K562 (cell line): ENCODE data around the gene SCG2. TPM values are rescaled to one million over a fixed set of nuclear protein-coding genes. Genes with fewer than 3 reads are reported as not detected.
A peak's percentile ranks its signal among the peaks of the same experiment; 100 is the strongest.

Source experiments
- ATAC-seq: fragments of 200-7000 bp; cut with Tn5 transposase; 3 replicates; pipeline ENCODE4 v1.9.1; 2020; ENCODE audit warnings: moderate library complexity
- BruUV-seq: library from RNA; stranded (reverse); fragments of 400-500 nt; replicated peaks from 2 replicates; lab custom pipeline; 2021; lab: Mats Ljungman, UMichigan
- CTCF ChIA-PET: fragments of 300-600 bp; formaldehyde crosslinking; extraction: SDS; loops from one replicate; lab custom pipeline; 2021; ENCODE audit warnings: low intra/inter-chr PET ratio; lab: Yijun Ruan, JAX
- POLR2A ChIA-PET: fragments of 300-600, 350-650 bp; sonication (Branson Sonifier 250); formaldehyde crosslinking; extraction: SDS; loops from one replicate; lab custom pipeline; 2021; ENCODE audit warnings: antibody characterized with exemption, inconsistent platforms; lab: Yijun Ruan, JAX
- DNase-seq, 4 experiments: peaks; one replicate each; pipeline versions ENCODE4 v3.0.0 to v3.0.0-alpha.2; 2011 to 2018; ENCODE audit warnings: low spot score in 3 of 4, mixed read lengths in 3 of 4; ENCODE audit errors: extremely low read depth in 1 of 4
- FAIRE-seq: peaks from 2 replicates; lab custom pipeline; 2011; peaks lifted over from hg19 to GRCh38; lab: Jason Lieb, UNC
- H2AFZ ChIP-seq: 2 replicates; pipeline ENCODE4 v1.6.0; 2011; ENCODE audit warnings: low read depth, low read length, control low read depth, inconsistent platforms
- H3K27ac ChIP-seq: fragments of 200-600 bp; 3 replicates; pipeline ENCODE4 v1.8.0; 2011; ENCODE audit warnings: low read depth, mild to moderate bottlenecking, control low read depth, inconsistent platforms, low read length, moderate library complexity, mixed read lengths; ENCODE audit errors: extremely low read depth
- H3K27me3 ChIP-seq, 2 experiments: fragments of 300-600 bp in 1 of 2; 2 replicates in 1 of 2; 3 replicates in 1 of 2; pipeline versions ENCODE4 v1.6.0 to v1.8.0; 2011; ENCODE audit warnings: inconsistent platforms in 2 of 2, low read length in 2 of 2, mild to moderate bottlenecking in 1 of 2, mixed read lengths in 1 of 2, moderate library complexity in 1 of 2; ENCODE audit not compliant: control insufficient read depth in 2 of 2, insufficient read depth in 2 of 2
- H3K36me3 ChIP-seq: fragments of 300-600 bp; 3 replicates; pipeline ENCODE4 v1.8.0; 2011; ENCODE audit warnings: mild to moderate bottlenecking, low read length, inconsistent platforms; ENCODE audit not compliant: control insufficient read depth, insufficient read depth
- H3K4me1 ChIP-seq, 2 experiments: fragments of 200-600 bp in 1 of 2; replicated peaks in 1 of 2; 2 replicates in 1 of 2; 3 replicates in 1 of 2; pipeline versions ENCODE4 v1.5.1 to v1.8.0; 2011; ENCODE audit warnings: inconsistent platforms in 2 of 2, low read length in 2 of 2, mild to moderate bottlenecking in 1 of 2, mixed read lengths in 1 of 2, moderate library complexity in 1 of 2; ENCODE audit not compliant: control insufficient read depth in 2 of 2, insufficient read depth in 2 of 2
- H3K4me2 ChIP-seq: 2 replicates; pipeline ENCODE4 v1.6.1; 2011; ENCODE audit warnings: low read length, control low read depth, inconsistent platforms, mixed read lengths; ENCODE audit not compliant: insufficient read depth
- H3K4me3 ChIP-seq: fragments of 200-600 bp; sonication (generic), shearing (Covaris generic); 2 replicates; pipeline ENCODE4 v1.5.1; 2016; ENCODE audit warnings: control low read depth, inconsistent platforms
- H3K79me2 ChIP-seq: fragments of 200-600 bp; 3 replicates; pipeline ENCODE4 v1.8.0; 2011; ENCODE audit warnings: low read length, inconsistent platforms; ENCODE audit not compliant: control insufficient read depth, insufficient read depth
- H3K9ac ChIP-seq, 2 experiments: 2 replicates each; pipeline versions ENCODE4 v1.6.0 to v1.6.1; 2011; ENCODE audit warnings: low read depth in 2 of 2, low read length in 2 of 2, control low read depth in 1 of 2, inconsistent platforms in 1 of 2, mild to moderate bottlenecking in 1 of 2, mixed read lengths in 1 of 2; ENCODE audit not compliant: insufficient read depth in 1 of 2
- H3K9me1 ChIP-seq: one replicate; pipeline ENCODE4 v1.6.0; 2011; ENCODE audit warnings: inconsistent platforms, mild to moderate bottlenecking, low read length, moderate library complexity; ENCODE audit not compliant: control insufficient read depth, insufficient read depth
- H3K9me3 ChIP-seq: replicated peaks from 2 replicates; pipeline ENCODE4 v1.5.1; 2011; ENCODE audit warnings: low read depth, low read length, inconsistent platforms; ENCODE audit not compliant: control insufficient read depth, insufficient read depth
- H4K20me1 ChIP-seq: replicated peaks from 2 replicates; pipeline ENCODE4 v1.6.1; 2011; ENCODE audit warnings: low read length, inconsistent platforms, mixed read lengths; ENCODE audit not compliant: control insufficient read depth, insufficient read depth
- EHMT2 ChIP-seq: fragments of 450-650 bp; IDR thresholded peaks from 2 replicates; pipeline ENCODE4 v1.6.1; 2018; ENCODE audit warnings: antibody characterized with exemption
- FOSL1 ChIP-seq: fragments of 200-800 bp; sonication (Bioruptor generic); conservative IDR thresholded peaks from 2 replicates; pipeline ENCODE4 v1.6.1; 2016; ENCODE audit warnings: missing genetic modification characterization, missing compliant biosample characterization
- JUN ChIP-seq, 2 experiments: sonication (generic) in 1 of 2; formaldehyde crosslinking in 1 of 2; IDR thresholded peaks; 2 replicates each; pipeline versions ENCODE4 v1.6.1 to v1.8.0; 2012 to 2022; ENCODE audit warnings: borderline replicate concordance in 2 of 2, mild to moderate bottlenecking in 2 of 2, improper control_type of control experiment in 1 of 2, low read depth in 1 of 2, low read length in 1 of 2, missing genetic modification reagents in 1 of 2
- NR1H2 ChIP-seq: sonication (generic); formaldehyde crosslinking; IDR thresholded peaks from 2 replicates; pipeline ENCODE4 v1.4.0; 2020; ENCODE audit warnings: mild to moderate bottlenecking, missing genetic modification reagents
- ZNF146 ChIP-seq: IDR thresholded peaks from one replicate; pipeline ENCODE4 v1.6.1; 2018; ENCODE audit warnings: missing compliant biosample characterization; ENCODE audit not compliant: unreplicated experiment
- ZNF280B ChIP-seq: fragments of 250-450 bp; sonication (Bioruptor Pico); IDR thresholded peaks from 2 replicates; pipeline ENCODE4 v1.5.1; 2021; ENCODE audit warnings: mild to moderate bottlenecking
- WGBS: fragments of 100-300 bp; shearing (Covaris generic); methylation state at CpG from one replicate; pipeline ENCODE4 v1.1.6; 2016; ENCODE audit warnings: low coverage, mixed read lengths; ENCODE audit not compliant: insufficient coverage; ENCODE audit errors: missing lambda C conversion rate; 5-methylcytosine and 5-hydroxymethylcytosine counted together
- in situ Hi-C: fragments of 300-500 bp; cut with MboI; formaldehyde crosslinking; loops from 4 replicates; pipeline ENCODE4 v1.15.0; 2018; ENCODE audit warnings: inconsistent platforms, mixed read lengths
- intact Hi-C: fragments of 100-400 bp; cut with micrococcal nuclease; formaldehyde crosslinking; loops from 2 replicates; pipeline ENCODE4 v1.14.2; 2022
- polyA plus RNA-seq, 8 experiments: library from polyadenylated mRNA; depleted of rRNA in 4 of 8; stranded (reverse) in 5 of 8; unstranded in 3 of 8; fragments of >200 nt; fragmentation: Nextera tagmentation in 2 of 8; fragmentation: Illumina TruSeq in 1 of 8; extraction: Ambion mirVana in 2 of 8; extraction: Trizol in 1 of 8; gene quantifications; 2 replicates each; pipeline versions ENCODE4 v1.2.1 to v1.2.3, GENCODE V29; 2011 to 2014; ENCODE audit warnings: inconsistent platforms in 1 of 8, missing spikeins in 1 of 8
- total RNA-seq, 7 experiments: library from RNA; depleted of rRNA in 6 of 7; stranded (reverse); fragments of >200 nt in 6 of 7; fragmentation: Illumina TruSeq in 2 of 7; extraction: Trizol in 2 of 7; gene quantifications; 2 replicates each; pipeline versions ENCODE4 v1.2.1 to v1.2.3, GENCODE V29; 2011 to 2021; ENCODE audit warnings: low replicate concordance in 1 of 7
- TF ChIP-seq, protein P1 (sequence below), 2 experiments: fragments of 450-650 bp in 1 of 2; sonication (generic) in 1 of 2; formaldehyde crosslinking in 1 of 2; IDR thresholded peaks in 1 of 2; conservative IDR thresholded peaks in 1 of 2; 2 replicates each; pipeline versions ENCODE4 v1.6.1 to v1.8.1; 2016 to 2023; ENCODE audit warnings: mild to moderate bottlenecking in 2 of 2, moderate library complexity in 2 of 2, inconsistent platforms in 1 of 2, missing genetic modification reagents in 1 of 2
- TF ChIP-seq, protein P2 (sequence below): fragments of 250-450 bp; sonication (Bioruptor Pico); IDR thresholded peaks from 2 replicates; pipeline ENCODE4 v1.5.0; 2021
- TF ChIP-seq, protein P3 (sequence below): fragments of 250-450 bp; sonication (Bioruptor Pico); IDR thresholded peaks from 2 replicates; pipeline ENCODE4 v1.4.0; 2020

Gene SCG2
- total and polyA plus RNA-seq, 9 of the 15 experiments (the other 6 are each of a cell fraction or from before 2014, with no cell fraction given), result 0.07 to 1.6 (median 1.1) TPM

- Histone ChIP-seq H3K9me1 (no peaks in the 10 kb centered on the region), H3K36me3 (no peaks in the 10 kb centered on the region), H2AFZ (no peak overlapping the region), H3K27me3 (no peaks in the 10 kb centered on the region), H4K20me1 (no peaks in the 10 kb centered on the region), H3K4me3 (no peak overlapping the region), H3K4me2 (no peak overlapping the region), H3K79me2 (no peaks in the 10 kb centered on the region), H3K9me3 (no peaks in the 10 kb centered on the region), H3K9ac (no peak overlapping the region), H3K27ac (no peak overlapping the region), H3K4me1 (no peaks in the 10 kb centered on the region)
- intact Hi-C loops, result no loop called here
- BruUV-seq, result no TSS peak
- DNase-seq (no peak), ATAC-seq (no peak), FAIRE-seq (no peak)
- in situ Hi-C loops, result no loop called here
- ChIA-PET CTCF (no interaction called here), POLR2A (no interaction called here)
- TF ChIP-seq, protein P1, sequence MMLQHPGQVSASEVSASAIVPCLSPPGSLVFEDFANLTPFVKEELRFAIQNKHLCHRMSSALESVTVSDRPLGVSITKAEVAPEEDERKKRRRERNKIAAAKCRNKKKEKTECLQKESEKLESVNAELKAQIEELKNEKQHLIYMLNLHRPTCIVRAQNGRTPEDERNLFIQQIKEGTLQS (IDR thresholded peaks at IDR 0.05), result 0 out of 2 replicates have a peak, but pooled peaks have one; percentile 20
- TF ChIP-seq, protein P1 (CRISPR knock-in tag; conservative IDR thresholded peaks at IDR 0.05), result no peak
- TF ChIP-seq JUN (IDR thresholded peaks at IDR 0.05; ENCODE audit: borderline replicate concordance, low read depth, low read length), result no peak
- no peak for TF ChIP-seq JUN (CRISPR knock-in tag; IDR thresholded peaks at IDR 0.05; ENCODE audit: borderline replicate concordance)
- TF ChIP-seq FOSL1 (tag), result peak; percentile 46
- 1% methylated on average over 7 of the region's 8 CpGs for WGBS
Measured at GRCh38 chr2:223549215-223549614, 52.9 kb downstream of the SCG2 start.

DNA sequence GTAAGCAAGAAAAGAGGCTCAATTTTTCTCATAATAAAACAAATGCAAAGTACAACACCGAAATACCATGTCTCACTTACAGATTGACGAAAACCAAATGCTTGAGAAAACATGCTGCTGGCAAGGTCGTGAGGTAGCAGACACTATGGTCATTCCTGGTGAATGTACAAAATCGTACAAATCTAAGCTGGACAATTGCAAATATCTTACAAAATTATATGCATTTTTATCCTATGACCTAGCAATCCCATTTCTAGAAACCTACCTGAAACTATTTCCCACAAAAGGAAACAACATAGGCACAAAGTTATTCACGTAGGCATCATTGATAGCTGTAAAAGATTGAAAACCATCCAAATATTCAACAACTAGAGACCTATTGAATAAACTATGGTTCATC is 54.0 kb downstream of the SCG2 start:
- no peak for FAIRE-seq
- TF ChIP-seq, protein P2, sequence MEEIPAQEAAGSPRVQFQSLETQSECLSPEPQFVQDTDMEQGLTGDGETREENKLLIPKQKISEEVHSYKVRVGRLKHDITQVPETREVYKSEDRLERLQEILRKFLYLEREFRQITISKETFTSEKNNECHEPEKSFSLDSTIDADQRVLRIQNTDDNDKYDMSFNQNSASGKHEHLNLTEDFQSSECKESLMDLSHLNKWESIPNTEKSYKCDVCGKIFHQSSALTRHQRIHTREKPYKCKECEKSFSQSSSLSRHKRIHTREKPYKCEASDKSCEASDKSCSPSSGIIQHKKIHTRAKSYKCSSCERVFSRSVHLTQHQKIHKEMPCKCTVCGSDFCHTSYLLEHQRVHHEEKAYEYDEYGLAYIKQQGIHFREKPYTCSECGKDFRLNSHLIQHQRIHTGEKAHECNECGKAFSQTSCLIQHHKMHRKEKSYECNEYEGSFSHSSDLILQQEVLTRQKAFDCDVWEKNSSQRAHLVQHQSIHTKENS (CRISPR knock-in tag), result no peak
- TF ChIP-seq ZNF280B (CRISPR knock-in tag), result no peak
- TF ChIP-seq EHMT2, result no peak
- no peak for TF ChIP-seq NR1H2 (CRISPR knock-in tag)
- TF ChIP-seq ZNF146 (CRISPR knock-in tag), result no peak
- TF ChIP-seq, protein P3, sequence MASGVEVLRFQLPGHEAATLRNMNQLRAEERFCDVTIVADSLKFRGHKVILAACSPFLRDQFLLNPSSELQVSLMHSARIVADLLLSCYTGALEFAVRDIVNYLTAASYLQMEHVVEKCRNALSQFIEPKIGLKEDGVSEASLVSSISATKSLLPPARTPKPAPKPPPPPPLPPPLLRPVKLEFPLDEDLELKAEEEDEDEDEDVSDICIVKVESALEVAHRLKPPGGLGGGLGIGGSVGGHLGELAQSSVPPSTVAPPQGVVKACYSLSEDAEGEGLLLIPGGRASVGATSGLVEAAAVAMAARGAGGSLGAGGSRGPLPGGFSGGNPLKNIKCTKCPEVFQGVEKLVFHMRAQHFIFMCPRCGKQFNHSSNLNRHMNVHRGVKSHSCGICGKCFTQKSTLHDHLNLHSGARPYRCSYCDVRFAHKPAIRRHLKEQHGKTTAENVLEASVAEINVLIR (CRISPR knock-in tag), result no peak

More for the DNA sequence above, 54.0 kb downstream of the SCG2 start:
- ATAC-seq, result no peak
- H2AFZ ChIP-seq, result no peak overlapping the region
- no peak overlapping the region for H3K9ac ChIP-seq
- DNase-seq, result no peak
- H3K9me3 ChIP-seq, result no peaks in the 10 kb centered on the region
- in situ Hi-C loops (no loop called here), intact Hi-C loops (no loop called here)
- ChIA-PET POLR2A (no interaction called here), CTCF (no interaction called here)
- no peaks in the 10 kb centered on the region for H3K27me3 ChIP-seq
- no TSS peak for BruUV-seq
- H3K9me1 ChIP-seq, result no peaks in the 10 kb centered on the region
- no peak overlapping the region for H3K27ac ChIP-seq
- no peak overlapping the region for H3K4me2 ChIP-seq
- no peaks in the 10 kb centered on the region for H4K20me1 ChIP-seq
- H3K4me1 ChIP-seq, result no peaks in the 10 kb centered on the region
- H3K36me3 ChIP-seq, result no peaks in the 10 kb centered on the region
- no peaks in the 10 kb centered on the region for H3K79me2 ChIP-seq
- H3K4me3 ChIP-seq, result no peak overlapping the region
- 2% methylated on average over 5 of the region's 5 CpGs for WGBS
